GM21786 (cell line): ENCODE results near the gene UPK3BL2.
"Not testable (repeated sequence)": the region's sequence is repeated elsewhere in the genome, so short reads cannot be mapped to it uniquely, and the experiment has no call there.

Experiments used
- ATAC-seq: cut with Tn5 transposase; IDR thresholded peaks from one replicate; pipeline ENCODE4 v1.9.1; 2021; ENCODE audit not compliant: unreplicated experiment

UPK3BL2 gene

GRCh38 chr7:102494473-102495149 lies 48.9 kb downstream of the UPK3BL2 start:
- ATAC-seq: peak; percentile 58

- not testable (repeated sequence) for ATAC-seq
Observed at GRCh38 chr7:102494026-102494425, 49.5 kb downstream of the UPK3BL2 start.

- peak; percentile 43 for ATAC-seq
Observed at GRCh38 chr7:102493220-102493935, 50.1 kb downstream of the UPK3BL2 start.

GRCh38 chr7:102490529-102491075 lies 52.9 kb downstream of the UPK3BL2 start:
- ATAC-seq: peak; percentile 46
